SU-DHL-6 (cell line): ENCODE results near the gene CHRM2.

Experiments used
- H2AFZ ChIP-seq: fragments of 200-600 bp; sonication (generic); 2 replicates; pipeline ENCODE4 v1.6.1; 2014; ENCODE audit warnings: low read depth, mild to moderate bottlenecking, moderate library complexity, mixed read lengths, antibody characterized with exemption, low read length; ENCODE audit not compliant: severe bottlenecking
- H3F3A ChIP-seq: fragments of 200-600 bp; shearing (Covaris generic); 2 replicates; pipeline ENCODE4 v1.6.0; 2016; ENCODE audit warnings: antibody characterized with exemption, mild to moderate bottlenecking; ENCODE audit not compliant: insufficient read depth
- H3K27ac ChIP-seq: fragments of 200-600 bp; sonication (generic); 2 replicates; pipeline ENCODE4 v1.5.1; 2016; ENCODE audit warnings: low read depth, mild to moderate bottlenecking, low read length, moderate library complexity, mixed read lengths
- H3K27me3 ChIP-seq: fragments of 200-600 bp; sonication (generic), shearing (Covaris generic); 2 replicates; pipeline ENCODE4 v1.6.0; 2014; ENCODE audit warnings: mild to moderate bottlenecking, low read length
- H3K36me3 ChIP-seq: fragments of 200-600 bp; sonication (generic); 2 replicates; pipeline ENCODE4 v1.6.1; 2014; ENCODE audit warnings: mild to moderate bottlenecking, low read length, mixed read lengths
- H3K4me2 ChIP-seq: fragments of 300-600, 200-600 bp; shearing (Covaris generic), sonication (generic); 2 replicates; pipeline ENCODE4 v1.6.0; 2014; ENCODE audit warnings: low read length, low read depth, mild to moderate bottlenecking; ENCODE audit not compliant: poor library complexity, severe bottlenecking
- H3K4me3 ChIP-seq: fragments of 200-600 bp; sonication (generic); 2 replicates; pipeline ENCODE4 v1.5.1; 2014; ENCODE audit warnings: antibody characterized with exemption, low read length, mild to moderate bottlenecking, mixed read lengths; ENCODE audit not compliant: insufficient read depth, poor library complexity, severe bottlenecking
- H3K79me2 ChIP-seq: fragments of 200-600 bp; sonication (generic); 2 replicates; pipeline ENCODE4 v1.6.1; 2014; ENCODE audit warnings: mild to moderate bottlenecking, low read length, moderate library complexity; ENCODE audit not compliant: insufficient read depth
- H3K9ac ChIP-seq: fragments of 200-600 bp; sonication (generic); 2 replicates; pipeline ENCODE4 v1.7.0; 2014; ENCODE audit warnings: mild to moderate bottlenecking, low read length
- H3K9me2 ChIP-seq: fragments of 200-600 bp; sonication (generic); replicated peaks from 2 replicates; pipeline ENCODE4 v1.6.1; 2014; ENCODE audit warnings: low read length; ENCODE audit not compliant: insufficient read depth
- H3K9me3 ChIP-seq: fragments of 200-600 bp; sonication (generic); 2 replicates; pipeline ENCODE4 v1.6.1; 2014; ENCODE audit warnings: low read length, mixed read lengths; ENCODE audit not compliant: insufficient read depth
- H4K20me1 ChIP-seq: fragments of 200-600 bp; sonication (generic); 2 replicates; pipeline ENCODE4 v1.6.1; 2014; ENCODE audit warnings: low read depth, mild to moderate bottlenecking, antibody characterized with exemption, low read length, moderate library complexity, mixed read lengths
- EZH2phosphoT487 ChIP-seq: fragments of 200-600 bp; sonication (generic), shearing (Covaris generic); conservative IDR thresholded peaks from 2 replicates; pipeline ENCODE4 v1.6.1; 2018; ENCODE audit warnings: mild to moderate bottlenecking, antibody characterized with exemption, low read length, moderate library complexity, mixed read lengths
- TF ChIP-seq, protein P1 (sequence below): fragments of 200-600 bp; sonication (generic); IDR thresholded peaks from one replicate; pipeline ENCODE4 v1.5.1; 2017; ENCODE audit warnings: antibody characterized with exemption, mild to moderate bottlenecking, low read length, moderate library complexity; ENCODE audit not compliant: insufficient read depth, poor library complexity, severe bottlenecking

The CHRM2 gene

DNA sequence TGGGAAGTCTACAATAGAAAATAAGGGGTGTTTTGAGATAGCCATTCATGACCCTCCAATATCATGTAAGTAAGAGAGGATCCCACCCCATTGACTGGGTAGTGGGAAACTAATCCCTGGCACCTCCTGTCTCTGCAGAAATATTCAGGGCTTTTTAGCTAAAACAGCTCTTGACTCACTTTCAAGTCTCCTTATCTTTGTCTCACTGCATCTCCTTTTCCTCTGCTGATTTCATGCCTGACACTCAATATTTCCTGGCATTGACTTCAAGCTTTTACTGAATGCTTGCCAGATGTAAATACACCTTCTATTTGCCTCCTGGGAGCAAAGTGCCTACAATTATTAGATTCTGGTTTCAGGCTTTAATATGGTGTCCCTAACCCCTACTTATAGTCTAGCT, 57.1 kb downstream of the CHRM2 start:
- Histone ChIP-seq H3K79me2 (no peaks in the 10 kb centered on the region), H3K9me2 (no peaks in the 10 kb centered on the region), H2AFZ (no peak overlapping the region), H3K9ac (no peak overlapping the region), H3K36me3 (no peaks in the 10 kb centered on the region), H4K20me1 (no peaks in the 10 kb centered on the region), H3F3A (no peaks in the 10 kb centered on the region), H3K4me2 (no peak overlapping the region), H3K4me3 (no peak overlapping the region), H3K9me3 (no peaks in the 10 kb centered on the region), H3K27ac (no peak overlapping the region), H3K27me3 (no peaks in the 10 kb centered on the region)
- TF ChIP-seq, protein P1, sequence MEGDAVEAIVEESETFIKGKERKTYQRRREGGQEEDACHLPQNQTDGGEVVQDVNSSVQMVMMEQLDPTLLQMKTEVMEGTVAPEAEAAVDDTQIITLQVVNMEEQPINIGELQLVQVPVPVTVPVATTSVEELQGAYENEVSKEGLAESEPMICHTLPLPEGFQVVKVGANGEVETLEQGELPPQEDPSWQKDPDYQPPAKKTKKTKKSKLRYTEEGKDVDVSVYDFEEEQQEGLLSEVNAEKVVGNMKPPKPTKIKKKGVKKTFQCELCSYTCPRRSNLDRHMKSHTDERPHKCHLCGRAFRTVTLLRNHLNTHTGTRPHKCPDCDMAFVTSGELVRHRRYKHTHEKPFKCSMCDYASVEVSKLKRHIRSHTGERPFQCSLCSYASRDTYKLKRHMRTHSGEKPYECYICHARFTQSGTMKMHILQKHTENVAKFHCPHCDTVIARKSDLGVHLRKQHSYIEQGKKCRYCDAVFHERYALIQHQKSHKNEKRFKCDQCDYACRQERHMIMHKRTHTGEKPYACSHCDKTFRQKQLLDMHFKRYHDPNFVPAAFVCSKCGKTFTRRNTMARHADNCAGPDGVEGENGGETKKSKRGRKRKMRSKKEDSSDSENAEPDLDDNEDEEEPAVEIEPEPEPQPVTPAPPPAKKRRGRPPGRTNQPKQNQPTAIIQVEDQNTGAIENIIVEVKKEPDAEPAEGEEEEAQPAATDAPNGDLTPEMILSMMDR: no peak
- TF ChIP-seq EZH2phosphoT487: no peak

DNA sequence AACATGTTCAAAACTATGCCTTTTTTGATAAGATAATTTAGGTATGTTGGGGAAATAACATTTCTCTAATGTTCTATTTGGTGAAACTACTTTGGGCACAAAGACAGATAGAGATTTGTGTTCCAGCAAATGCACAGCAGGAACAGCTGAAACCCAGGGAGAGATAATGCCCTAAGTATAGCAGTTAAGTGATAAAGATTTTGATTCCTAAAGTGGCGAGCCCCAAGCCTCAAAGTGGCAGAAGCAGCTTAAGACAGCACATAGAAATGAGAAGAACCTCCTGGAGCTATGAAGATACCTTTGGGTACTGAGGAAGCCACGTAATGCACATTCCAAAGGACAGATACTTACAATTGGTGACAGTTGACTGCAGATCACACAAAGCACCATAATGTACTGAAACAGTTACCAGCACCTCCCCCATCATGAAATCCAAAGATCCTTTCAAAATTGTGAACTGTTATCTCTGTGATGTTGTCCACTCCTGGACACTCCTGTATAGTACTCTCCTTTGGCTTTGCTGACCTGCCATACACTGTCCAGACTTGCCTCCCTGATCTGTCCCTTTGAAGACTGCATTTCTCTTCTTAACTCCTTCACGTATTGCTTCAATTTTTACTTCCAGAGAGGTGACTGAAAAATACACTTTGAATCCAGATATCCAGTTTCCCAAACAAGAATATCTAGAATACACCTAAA, 62.9 kb downstream of the CHRM2 start:
- Histone ChIP-seq H3K4me3 (no peak overlapping the region), H3K79me2 (no peaks in the 10 kb centered on the region)
- TF ChIP-seq, protein P1: no peak
- TF ChIP-seq EZH2phosphoT487: no peak

DNA sequence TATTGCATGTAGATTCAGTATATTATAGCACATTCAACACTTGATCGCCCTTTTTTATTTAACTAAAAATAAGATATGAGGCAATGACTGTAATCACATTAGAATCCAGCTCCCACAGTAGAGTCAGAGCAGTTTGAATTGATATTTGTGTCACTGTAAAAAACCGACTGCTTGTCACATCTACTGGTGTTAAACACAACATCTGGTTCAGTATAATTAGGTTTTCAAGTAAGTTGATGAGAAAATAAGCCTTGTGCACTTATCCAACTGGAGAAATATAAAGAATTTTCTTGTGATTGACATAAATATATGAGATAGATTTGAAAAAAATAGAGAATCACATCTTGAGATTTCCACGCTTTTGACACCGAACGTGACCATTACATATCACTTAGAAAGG, 69.0 kb downstream of the CHRM2 start:
- Histone ChIP-seq H3K9me2 (no peaks in the 10 kb centered on the region; the same call in 1 of the 2 replicates), H2AFZ (no peak overlapping the region), H3K4me3 (no peak overlapping the region), H3K9ac (no peak overlapping the region), H3K79me2 (no peaks in the 10 kb centered on the region), H3F3A (no peaks in the 10 kb centered on the region), H3K27ac (no peak overlapping the region), H4K20me1 (no peaks in the 10 kb centered on the region), H3K9me3 (no peaks in the 10 kb centered on the region), H3K36me3 (no peaks in the 10 kb centered on the region), H3K4me2 (no peak overlapping the region), H3K27me3 (no peaks in the 10 kb centered on the region)
- TF ChIP-seq, protein P1: no peak
- TF ChIP-seq EZH2phosphoT487: no peak

More for the DNA sequence above, 62.9 kb downstream of the CHRM2 start:
- Histone ChIP-seq H3K36me3 (no peaks in the 10 kb centered on the region), H2AFZ (no peak overlapping the region), H3K9ac (no peak overlapping the region), H4K20me1 (no peaks in the 10 kb centered on the region), H3K9me3 (no peaks in the 10 kb centered on the region), H3F3A (no peaks in the 10 kb centered on the region), H3K27me3 (no peaks in the 10 kb centered on the region), H3K9me2 (no peaks in the 10 kb centered on the region; the same call in 1 of the 2 replicates), H3K27ac (no peak overlapping the region), H3K4me2 (no peak overlapping the region)
